Vagina (tissue), 2 donors: ENCODE measurements around the gene INPP4A.

ENCODE experiments used
- POLR2A ChIP-seq, 2 donors: fragments of 450-650 bp; IDR thresholded peaks; one replicate each; pipeline ENCODE4 v1.6.1; 2017; ENCODE audit warnings: antibody characterized with exemption in 2 of 2, mild to moderate bottlenecking in 2 of 2, moderate library complexity in 2 of 2
- TF ChIP-seq, protein P1 (sequence below), 3 experiments: fragments of 450-650 bp in 2 of 3; fragments of 200-600 bp in 1 of 3; sonication (generic) in 1 of 3; IDR thresholded peaks; one replicate each; pipeline ENCODE4 v1.5.1; 2017 to 2019; ENCODE audit warnings: antibody characterized with exemption in 3 of 3, mild to moderate bottlenecking in 2 of 3, moderate library complexity in 2 of 3

DNA sequence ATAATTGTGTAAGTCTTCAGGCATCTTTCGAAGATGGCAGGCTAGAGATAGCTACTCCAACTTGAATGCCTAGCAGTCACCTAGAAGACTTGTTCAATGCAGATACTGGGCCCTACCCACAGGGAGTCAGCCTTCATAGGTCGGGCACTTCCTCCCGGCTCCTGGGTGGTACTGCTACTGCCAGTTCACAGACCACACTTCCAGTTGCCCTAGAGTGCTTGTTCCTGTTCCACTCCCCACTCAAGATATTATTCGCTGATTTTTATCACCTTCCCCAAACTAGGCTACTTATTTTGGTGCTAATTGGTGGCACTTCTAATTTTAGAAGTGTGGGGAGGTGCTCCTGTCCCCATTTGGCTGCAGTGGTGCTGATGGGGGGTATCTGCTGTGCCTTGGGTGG lies 34.2 kb downstream of the INPP4A start:
- TF ChIP-seq, protein P1, sequence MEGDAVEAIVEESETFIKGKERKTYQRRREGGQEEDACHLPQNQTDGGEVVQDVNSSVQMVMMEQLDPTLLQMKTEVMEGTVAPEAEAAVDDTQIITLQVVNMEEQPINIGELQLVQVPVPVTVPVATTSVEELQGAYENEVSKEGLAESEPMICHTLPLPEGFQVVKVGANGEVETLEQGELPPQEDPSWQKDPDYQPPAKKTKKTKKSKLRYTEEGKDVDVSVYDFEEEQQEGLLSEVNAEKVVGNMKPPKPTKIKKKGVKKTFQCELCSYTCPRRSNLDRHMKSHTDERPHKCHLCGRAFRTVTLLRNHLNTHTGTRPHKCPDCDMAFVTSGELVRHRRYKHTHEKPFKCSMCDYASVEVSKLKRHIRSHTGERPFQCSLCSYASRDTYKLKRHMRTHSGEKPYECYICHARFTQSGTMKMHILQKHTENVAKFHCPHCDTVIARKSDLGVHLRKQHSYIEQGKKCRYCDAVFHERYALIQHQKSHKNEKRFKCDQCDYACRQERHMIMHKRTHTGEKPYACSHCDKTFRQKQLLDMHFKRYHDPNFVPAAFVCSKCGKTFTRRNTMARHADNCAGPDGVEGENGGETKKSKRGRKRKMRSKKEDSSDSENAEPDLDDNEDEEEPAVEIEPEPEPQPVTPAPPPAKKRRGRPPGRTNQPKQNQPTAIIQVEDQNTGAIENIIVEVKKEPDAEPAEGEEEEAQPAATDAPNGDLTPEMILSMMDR (IDR thresholded peaks at IDR 0.05) = no peak
- no peak for TF ChIP-seq POLR2A (IDR thresholded peaks at IDR 0.05)
